ENCODE measurements around the gene GALNT16.
"Not testable (repeated sequence)": the region's sequence is repeated elsewhere in the genome, so short reads cannot be mapped to it uniquely, and the experiment has no call there.

The GALNT16 gene

DNA sequence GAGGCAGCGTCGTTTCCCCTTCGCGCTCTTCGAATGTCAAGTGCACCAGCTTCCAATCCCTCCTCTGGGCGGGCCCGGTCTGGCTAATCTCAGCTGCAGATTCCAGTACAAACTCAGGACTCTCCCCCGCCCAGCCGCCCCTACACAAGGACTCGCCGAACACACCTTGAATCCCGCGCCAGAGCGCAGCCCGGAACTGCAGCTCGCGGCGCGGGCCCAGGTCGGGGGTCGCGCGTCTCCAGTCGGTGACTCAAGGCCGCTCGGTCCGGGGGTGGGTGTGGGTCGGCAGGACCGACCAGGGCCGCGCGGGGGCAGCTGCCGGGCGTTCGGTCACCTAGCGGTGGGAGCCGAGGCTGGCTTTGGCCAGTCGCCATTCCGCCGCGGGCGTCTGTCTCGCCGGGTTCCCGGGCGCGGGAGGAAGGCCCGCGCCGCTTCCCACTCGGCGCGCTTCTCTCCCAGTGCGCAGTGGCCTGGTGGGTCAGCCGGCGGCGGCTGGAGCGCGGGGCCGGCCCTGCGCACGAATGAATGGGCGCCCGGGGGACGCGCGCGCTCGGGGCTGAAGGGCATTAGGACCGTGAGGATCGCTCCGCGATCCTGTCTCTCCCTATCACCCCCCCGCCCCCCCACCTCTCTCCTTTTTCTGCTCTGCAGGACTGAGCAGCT lies at the start of gene GALNT16:
GALNT16 (plus strand) TSS at position 632 of the 663 bp plus-strand sequence. CDS start 133 bp downstream, outside the sequence.
- Mint-ChIP-seq H3K9me3 (no peaks in the 10 kb centered on the region), H3K4me1 (ENCODE audit: low read depth) (peaks cover 8% of the 10 kb centered on the region)

GRCh38 chr14:69214393-69214792 lies 45.6 kb upstream of the GALNT16 start:
- no peak for DNase-seq
- no peak overlapping the region for H3K27ac Mint-ChIP-seq

More for the DNA sequence above, at the start of gene GALNT16:
- Mint-ChIP-seq H3K4me3 (peak within 1 kb of the TSS; percentile 69), H3K36me3 (ENCODE audit: low read depth) (no peaks in the 10 kb centered on the region), H3K27me3 (peaks cover 68% of the 10 kb centered on the region), H3K27ac (no peak within 1 kb of the TSS)
- no peak for DNase-seq

DNA sequence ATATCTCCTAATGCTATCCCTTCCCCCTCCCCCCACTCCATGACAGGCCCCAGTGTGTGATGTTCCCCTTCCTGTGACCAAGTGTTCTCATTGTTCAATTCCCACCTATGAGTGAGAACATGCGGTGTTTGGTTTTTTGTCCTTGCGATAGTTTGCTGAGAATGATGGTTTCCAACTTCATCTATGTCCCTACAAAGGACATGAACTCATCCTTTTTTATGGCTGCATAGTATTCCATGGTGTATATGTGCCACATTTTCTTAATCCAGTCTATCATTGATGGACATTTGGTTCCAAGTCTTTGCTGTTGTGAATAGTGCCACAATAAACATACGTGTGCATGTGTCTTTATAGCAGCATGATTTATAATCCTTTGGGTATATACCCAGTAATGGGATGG lies 42.3 kb upstream of the GALNT16 start:
- not testable (repeated sequence) for H3K27ac Mint-ChIP-seq; H3K9me3 Mint-ChIP-seq; DNase-seq; H3K27me3 Mint-ChIP-seq; H3K4me1 Mint-ChIP-seq (ENCODE audit: low read depth); H3K4me3 Mint-ChIP-seq
- peaks cover 37% of the 10 kb centered on the region for H3K36me3 Mint-ChIP-seq (ENCODE audit: low read depth)

More at GRCh38 chr14:69214393-69214792, 45.6 kb upstream of the GALNT16 start:
- H3K4me1 Mint-ChIP-seq (ENCODE audit: low read depth) = peaks cover 1% of the 10 kb centered on the region
- no peaks in the 10 kb centered on the region for H3K27me3 Mint-ChIP-seq
- H3K36me3 Mint-ChIP-seq (ENCODE audit: low read depth) = peaks cover 54% of the 10 kb centered on the region
- H3K4me3 Mint-ChIP-seq = no peak overlapping the region
- peaks cover 2% of the 10 kb centered on the region for H3K9me3 Mint-ChIP-seq

GRCh38 chr14:69224946-69225345 lies 35.0 kb upstream of the GALNT16 start:
- H3K27ac Mint-ChIP-seq = no peak overlapping the region
- no peak overlapping the region for H3K4me3 Mint-ChIP-seq
- no peaks in the 10 kb centered on the region for H3K4me1 Mint-ChIP-seq (ENCODE audit: low read depth)
- no peaks in the 10 kb centered on the region for H3K9me3 Mint-ChIP-seq
- H3K36me3 Mint-ChIP-seq (ENCODE audit: low read depth) = peaks cover 9% of the 10 kb centered on the region
- no peaks in the 10 kb centered on the region for H3K27me3 Mint-ChIP-seq
- DNase-seq = no peak

GRCh38 chr14:69226178-69226577 lies 33.8 kb upstream of the GALNT16 start:
- Mint-ChIP-seq H3K4me3 (no peak overlapping the region), H3K27me3 (no peaks in the 10 kb centered on the region), H3K36me3 (ENCODE audit: low read depth) (peaks cover 20% of the 10 kb centered on the region), H3K27ac (no peak overlapping the region), H3K4me1 (ENCODE audit: low read depth) (no peaks in the 10 kb centered on the region), H3K9me3 (no peaks in the 10 kb centered on the region)
- DNase-seq = no peak

GRCh38 chr14:69226736-69227135 lies 33.2 kb upstream of the GALNT16 start:
- no peak overlapping the region for H3K27ac Mint-ChIP-seq
- no peak for DNase-seq
- no peaks in the 10 kb centered on the region for H3K4me1 Mint-ChIP-seq (ENCODE audit: low read depth)
- no peak overlapping the region for H3K4me3 Mint-ChIP-seq
- H3K27me3 Mint-ChIP-seq = no peaks in the 10 kb centered on the region
- H3K9me3 Mint-ChIP-seq = no peaks in the 10 kb centered on the region
- H3K36me3 Mint-ChIP-seq (ENCODE audit: low read depth) = peaks cover 26% of the 10 kb centered on the region

GRCh38 chr14:69231486-69231885 lies 28.5 kb upstream of the GALNT16 start:
- Mint-ChIP-seq H3K27ac (no peak overlapping the region), H3K9me3 (no peaks in the 10 kb centered on the region), H3K36me3 (ENCODE audit: low read depth) (peaks cover 64% of the 10 kb centered on the region), H3K27me3 (no peaks in the 10 kb centered on the region), H3K4me1 (ENCODE audit: low read depth) (peaks cover 8% of the 10 kb centered on the region), H3K4me3 (no peak overlapping the region)
- no peak for DNase-seq

DNA sequence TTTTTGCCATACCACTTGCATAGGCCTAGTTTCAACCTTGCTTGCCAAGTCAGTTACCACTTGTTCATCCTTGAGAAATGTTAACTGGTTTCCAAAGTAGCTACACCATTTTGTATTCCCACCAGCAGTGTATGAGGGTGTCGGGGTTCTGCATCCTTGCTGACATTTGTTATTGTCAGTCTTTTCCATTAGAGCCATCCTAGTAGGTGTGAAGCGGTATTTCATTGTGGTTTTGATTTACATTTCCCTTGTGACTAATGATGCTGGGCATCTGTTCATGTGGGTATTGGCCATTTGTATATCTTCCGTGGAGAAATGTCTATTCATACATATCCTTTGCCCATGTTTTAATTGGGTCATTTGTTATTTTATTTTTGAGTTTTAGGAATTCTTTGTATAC lies 27.6 kb upstream of the GALNT16 start:
- H3K9me3 Mint-ChIP-seq = no peaks in the 10 kb centered on the region
- DNase-seq = no peak
- H3K4me3 Mint-ChIP-seq = no peak overlapping the region
- H3K27me3 Mint-ChIP-seq = no peaks in the 10 kb centered on the region
- H3K27ac Mint-ChIP-seq = no peak overlapping the region
- H3K4me1 Mint-ChIP-seq (ENCODE audit: low read depth) = peaks cover 8% of the 10 kb centered on the region
- peaks cover 73% of the 10 kb centered on the region for H3K36me3 Mint-ChIP-seq (ENCODE audit: low read depth)

- Mint-ChIP-seq H3K36me3 (ENCODE audit: low read depth) (peaks cover 83% of the 10 kb centered on the region), H3K4me1 (ENCODE audit: low read depth) (peaks cover 8% of the 10 kb centered on the region), H3K27ac (no peak overlapping the region), H3K9me3 (no peaks in the 10 kb centered on the region), H3K4me3 (no peak overlapping the region), H3K27me3 (no peaks in the 10 kb centered on the region)
- no peak for DNase-seq
Observed at GRCh38 chr14:69234106-69234505, 25.9 kb upstream of the GALNT16 start.

DNA sequence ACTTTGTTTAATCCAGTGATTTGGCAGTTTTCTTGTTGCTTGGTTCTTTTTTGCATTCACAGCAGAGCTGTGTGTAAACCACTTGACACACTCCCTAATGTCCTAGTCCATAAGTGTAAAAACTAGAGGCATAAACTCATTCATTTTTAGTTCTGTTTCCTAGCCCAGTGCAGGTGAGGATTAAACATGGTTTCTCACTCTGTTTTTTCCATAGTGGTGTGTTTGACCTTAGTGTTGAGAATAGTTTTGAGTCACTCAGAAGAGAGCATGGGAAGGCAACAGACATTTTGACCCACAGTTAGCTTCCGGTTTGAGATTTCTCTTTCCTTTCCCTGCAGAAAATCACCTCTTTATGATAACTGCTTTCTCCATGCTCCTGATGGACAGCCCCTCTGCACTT lies 24.2 kb upstream of the GALNT16 start:
- no peak for DNase-seq
- Mint-ChIP-seq H3K27me3 (no peaks in the 10 kb centered on the region), H3K36me3 (ENCODE audit: low read depth) (peaks cover 78% of the 10 kb centered on the region), H3K4me1 (ENCODE audit: low read depth) (peaks cover 8% of the 10 kb centered on the region), H3K27ac (peak overlapping the region; percentile 37), H3K9me3 (no peaks in the 10 kb centered on the region), H3K4me3 (no peak overlapping the region)

DNA sequence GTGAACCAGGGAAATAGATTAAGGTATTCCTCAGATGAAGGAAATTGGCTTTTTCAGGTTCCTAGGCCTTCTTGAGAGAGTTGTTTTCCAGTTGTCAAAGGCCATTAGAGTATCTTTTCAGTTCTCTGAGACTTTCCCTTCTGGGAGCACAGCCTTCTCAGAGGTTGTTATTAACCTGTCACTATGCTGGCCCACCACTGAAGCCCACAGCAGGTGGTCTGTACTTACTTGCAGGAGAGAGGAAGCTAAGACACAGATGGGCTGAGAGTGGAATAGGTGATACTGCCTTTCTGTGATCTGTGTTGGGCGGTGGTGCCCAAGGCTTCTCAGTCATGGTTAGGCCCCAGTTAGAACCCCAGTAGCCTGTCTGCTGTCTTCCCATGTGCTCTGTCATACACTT lies 22.8 kb upstream of the GALNT16 start:
- H3K27ac Mint-ChIP-seq = peak overlapping the region; percentile 1
- H3K36me3 Mint-ChIP-seq (ENCODE audit: low read depth) = peaks cover 77% of the 10 kb centered on the region
- H3K4me3 Mint-ChIP-seq = no peak overlapping the region
- DNase-seq = no peak
- H3K27me3 Mint-ChIP-seq = no peaks in the 10 kb centered on the region
- peaks cover 8% of the 10 kb centered on the region for H3K4me1 Mint-ChIP-seq (ENCODE audit: low read depth)
- H3K9me3 Mint-ChIP-seq = no peaks in the 10 kb centered on the region

GRCh38 chr14:69237584-69237983 lies 22.4 kb upstream of the GALNT16 start:
- no peak overlapping the region for H3K4me3 Mint-ChIP-seq

GRCh38 chr14:69238883-69239282 lies 21.1 kb upstream of the GALNT16 start:
- Mint-ChIP-seq H3K27ac (no peak overlapping the region), H3K4me1 (ENCODE audit: low read depth) (peaks cover 5% of the 10 kb centered on the region), H3K36me3 (ENCODE audit: low read depth) (peaks cover 68% of the 10 kb centered on the region), H3K9me3 (no peaks in the 10 kb centered on the region), H3K4me3 (no peak overlapping the region), H3K27me3 (no peaks in the 10 kb centered on the region)
- no peak for DNase-seq

More at GRCh38 chr14:69237584-69237983, 22.4 kb upstream of the GALNT16 start:
- Mint-ChIP-seq H3K9me3 (no peaks in the 10 kb centered on the region), H3K4me1 (ENCODE audit: low read depth) (peaks cover 6% of the 10 kb centered on the region), H3K27ac (peak overlapping the region; percentile 1), H3K27me3 (no peaks in the 10 kb centered on the region), H3K36me3 (ENCODE audit: low read depth) (peaks cover 72% of the 10 kb centered on the region)
- no peak for DNase-seq

DNA sequence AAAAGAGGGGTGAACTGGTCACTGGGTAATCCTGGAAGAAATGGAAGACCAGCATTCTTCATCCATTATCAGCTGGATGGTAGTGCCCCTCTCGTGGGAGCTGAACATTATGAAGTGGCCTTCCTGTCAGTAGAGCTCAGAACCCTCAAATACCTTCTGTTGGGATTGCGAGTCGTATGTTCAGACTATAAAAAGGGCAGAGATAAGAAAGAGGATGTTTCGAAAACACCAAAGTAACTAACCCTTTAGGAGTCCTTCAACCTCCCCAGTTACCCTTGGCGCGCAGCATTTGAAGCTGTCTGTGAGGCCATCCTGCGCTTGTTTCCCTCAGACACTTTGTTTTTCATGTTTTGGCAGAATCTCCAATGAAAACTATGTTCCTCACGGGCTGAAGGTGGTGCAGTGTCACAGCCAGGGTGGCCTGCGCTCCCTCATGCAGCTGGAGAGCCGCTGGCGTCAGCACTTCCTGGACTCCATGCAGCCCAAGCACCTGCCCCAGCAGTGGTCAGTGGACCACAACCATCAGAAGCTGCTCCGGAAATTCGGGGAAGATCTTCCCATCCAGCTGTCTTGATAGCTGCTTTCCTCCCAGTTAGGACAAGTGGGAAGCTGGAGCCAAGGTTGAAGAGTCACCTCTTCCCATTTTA lies 19.3 kb upstream of the GALNT16 start:
- no peak overlapping the region for H3K27ac Mint-ChIP-seq
- H3K9me3 Mint-ChIP-seq = no peaks in the 10 kb centered on the region
- no peak for DNase-seq
- H3K36me3 Mint-ChIP-seq (ENCODE audit: low read depth) = peaks cover 50% of the 10 kb centered on the region
- no peak overlapping the region for H3K4me3 Mint-ChIP-seq
- H3K4me1 Mint-ChIP-seq (ENCODE audit: low read depth) = peaks cover 4% of the 10 kb centered on the region
- H3K27me3 Mint-ChIP-seq = no peaks in the 10 kb centered on the region

DNA sequence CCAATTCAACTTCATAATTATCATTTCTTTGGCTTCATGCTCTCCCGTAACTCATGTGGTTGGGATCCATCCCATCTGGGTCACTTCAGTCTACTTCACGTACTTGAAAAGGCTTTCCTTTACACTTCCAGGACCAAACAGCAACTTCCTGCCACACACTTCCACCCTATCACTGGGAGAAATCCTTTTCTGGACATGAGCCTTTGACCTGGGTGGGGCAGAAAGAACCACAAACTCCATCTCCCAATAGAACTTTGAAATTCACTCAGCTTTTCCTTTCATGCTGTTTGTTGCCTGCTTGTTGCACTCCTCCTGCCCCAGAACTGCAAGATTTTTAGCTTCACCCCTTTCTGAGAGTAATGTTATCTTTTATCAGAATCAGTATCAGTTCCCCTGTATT lies 18.4 kb upstream of the GALNT16 start:
- no peaks in the 10 kb centered on the region for H3K27me3 Mint-ChIP-seq
- no peaks in the 10 kb centered on the region for H3K4me1 Mint-ChIP-seq (ENCODE audit: low read depth)
- no peak overlapping the region for H3K4me3 Mint-ChIP-seq
- peaks cover 41% of the 10 kb centered on the region for H3K36me3 Mint-ChIP-seq (ENCODE audit: low read depth)
- no peaks in the 10 kb centered on the region for H3K9me3 Mint-ChIP-seq
- DNase-seq = no peak
- no peak overlapping the region for H3K27ac Mint-ChIP-seq

Measured in activated T-cell treated with anti-CD3 and anti-CD28 coated beads, Interleukin-2, amount 50 U/mL, for 24 hours (primary cell).